Measurements from ENCODE around the gene ADRA1B.

ADRA1B gene

GRCh38 chr5:159884917-159885620 lies 31.2 kb upstream of the ADRA1B start:
- Histone ChIP-seq H3K4me3 (ENCODE audit: severe bottlenecking) (no peak overlapping the region), H3K9me3 (ENCODE audit: severe bottlenecking) (no peaks in the 10 kb centered on the region), H3K4me1 (ENCODE audit: insufficient read depth, poor library complexity, severe bottlenecking) (no peaks in the 10 kb centered on the region), H3K27me3 (ENCODE audit: insufficient read depth, poor library complexity, severe bottlenecking) (no peaks in the 10 kb centered on the region), H3K27ac (ENCODE audit: poor library complexity, severe bottlenecking) (no peak overlapping the region), H3K36me3 (ENCODE audit: low read depth) (no peaks in the 10 kb centered on the region)
- no peak for DNase-seq (ENCODE audit: low spot score)
- no peak for TF ChIP-seq CTCF (IDR thresholded peaks at IDR 0.05; ENCODE audit: poor library complexity, severe bottlenecking)
- ATAC-seq (ENCODE audit: low read depth) = peak; percentile 45; the same call in 1 of the 3 replicates

- DNase-seq (ENCODE audit: low spot score) (no peak), ATAC-seq (ENCODE audit: low read depth) (no peak)
- H3K36me3 ChIP-seq (ENCODE audit: low read depth) = no peaks in the 10 kb centered on the region
- H3K4me3 ChIP-seq (ENCODE audit: severe bottlenecking) = no peak overlapping the region
- H3K27me3 ChIP-seq (ENCODE audit: insufficient read depth, poor library complexity, severe bottlenecking) = no peaks in the 10 kb centered on the region
- H3K27ac ChIP-seq (ENCODE audit: poor library complexity, severe bottlenecking) = no peak overlapping the region
- no peaks in the 10 kb centered on the region for H3K4me1 ChIP-seq (ENCODE audit: insufficient read depth, poor library complexity, severe bottlenecking)
- no peak for TF ChIP-seq CTCF (IDR thresholded peaks at IDR 0.05; ENCODE audit: poor library complexity, severe bottlenecking)
- no peaks in the 10 kb centered on the region for H3K9me3 ChIP-seq (ENCODE audit: severe bottlenecking)
These were observed 30.0 kb upstream of the ADRA1B start for GRCh38 chr5:159886296-159886695.

GRCh38 chr5:159887050-159887449 lies 29.2 kb upstream of the ADRA1B start:
- H3K27ac ChIP-seq (ENCODE audit: poor library complexity, severe bottlenecking) = no peak overlapping the region
- H3K9me3 ChIP-seq (ENCODE audit: severe bottlenecking) = no peaks in the 10 kb centered on the region
- H3K4me1 ChIP-seq (ENCODE audit: insufficient read depth, poor library complexity, severe bottlenecking) = no peaks in the 10 kb centered on the region
- ATAC-seq (ENCODE audit: low read depth) = no peak
- no peak for DNase-seq (ENCODE audit: low spot score)
- no peak overlapping the region for H3K4me3 ChIP-seq (ENCODE audit: severe bottlenecking)
- TF ChIP-seq CTCF (IDR thresholded peaks at IDR 0.05; ENCODE audit: poor library complexity, severe bottlenecking) = no peak
- H3K27me3 ChIP-seq (ENCODE audit: insufficient read depth, poor library complexity, severe bottlenecking) = no peaks in the 10 kb centered on the region
- no peaks in the 10 kb centered on the region for H3K36me3 ChIP-seq (ENCODE audit: low read depth)

GRCh38 chr5:159888860-159889259 lies 27.4 kb upstream of the ADRA1B start:
- no peak for TF ChIP-seq CTCF (IDR thresholded peaks at IDR 0.05; ENCODE audit: poor library complexity, severe bottlenecking)
- no peaks in the 10 kb centered on the region for H3K4me1 ChIP-seq (ENCODE audit: insufficient read depth, poor library complexity, severe bottlenecking)
- H3K27me3 ChIP-seq (ENCODE audit: insufficient read depth, poor library complexity, severe bottlenecking) = no peaks in the 10 kb centered on the region
- H3K9me3 ChIP-seq (ENCODE audit: severe bottlenecking) = no peaks in the 10 kb centered on the region
- no peak overlapping the region for H3K4me3 ChIP-seq (ENCODE audit: severe bottlenecking)
- DNase-seq (ENCODE audit: low spot score) (no peak), ATAC-seq (ENCODE audit: low read depth) (no peak)
- no peaks in the 10 kb centered on the region for H3K36me3 ChIP-seq (ENCODE audit: low read depth)
- no peak overlapping the region for H3K27ac ChIP-seq (ENCODE audit: poor library complexity, severe bottlenecking)

DNA sequence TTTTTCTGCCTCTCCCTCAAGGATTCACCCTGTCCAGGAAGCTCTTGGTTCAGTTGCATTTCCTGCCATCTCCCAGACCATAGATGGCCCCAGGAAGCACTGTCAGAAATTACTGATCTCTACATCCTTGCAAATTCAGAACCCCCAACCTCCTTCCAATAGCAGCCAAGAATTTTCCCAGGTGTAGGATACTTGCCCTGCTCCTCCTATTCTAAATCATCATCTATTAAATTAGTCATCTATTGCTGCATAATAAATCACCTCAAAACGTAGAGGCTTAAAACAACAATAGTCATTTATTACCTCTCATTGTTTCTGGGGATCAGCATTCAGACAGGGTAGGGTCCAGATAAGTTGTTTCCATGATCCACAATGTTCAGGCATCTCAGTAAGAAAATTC lies 26.1 kb upstream of the ADRA1B start:
- H3K27ac ChIP-seq (ENCODE audit: poor library complexity, severe bottlenecking) = no peak overlapping the region
- ATAC-seq (ENCODE audit: low read depth) = peak; percentile 14; the same call in 2 of the 3 replicates
- H3K27me3 ChIP-seq (ENCODE audit: insufficient read depth, poor library complexity, severe bottlenecking) = no peaks in the 10 kb centered on the region
- no peaks in the 10 kb centered on the region for H3K4me1 ChIP-seq (ENCODE audit: insufficient read depth, poor library complexity, severe bottlenecking)
- H3K36me3 ChIP-seq (ENCODE audit: low read depth) = no peaks in the 10 kb centered on the region
- no peak overlapping the region for H3K4me3 ChIP-seq (ENCODE audit: severe bottlenecking)
- TF ChIP-seq CTCF (IDR thresholded peaks at IDR 0.05; ENCODE audit: poor library complexity, severe bottlenecking) = no peak
- no peak for DNase-seq (ENCODE audit: low spot score)
- H3K9me3 ChIP-seq (ENCODE audit: severe bottlenecking) = no peaks in the 10 kb centered on the region
